SH-SY5Y (cell line): ENCODE measurements around the gene UTS2B.

ENCODE experiments used
- GATA2 ChIP-seq: IDR thresholded peaks from 2 replicates; pipeline ENCODE4 v1.6.1; 2011; ENCODE audit warnings: mild to moderate bottlenecking, low read depth, low read length
- GATA3 ChIP-seq: IDR thresholded peaks from 2 replicates; pipeline ENCODE4 v1.6.1; 2011; ENCODE audit warnings: low read depth, mild to moderate bottlenecking, low read length, moderate library complexity

DNA sequence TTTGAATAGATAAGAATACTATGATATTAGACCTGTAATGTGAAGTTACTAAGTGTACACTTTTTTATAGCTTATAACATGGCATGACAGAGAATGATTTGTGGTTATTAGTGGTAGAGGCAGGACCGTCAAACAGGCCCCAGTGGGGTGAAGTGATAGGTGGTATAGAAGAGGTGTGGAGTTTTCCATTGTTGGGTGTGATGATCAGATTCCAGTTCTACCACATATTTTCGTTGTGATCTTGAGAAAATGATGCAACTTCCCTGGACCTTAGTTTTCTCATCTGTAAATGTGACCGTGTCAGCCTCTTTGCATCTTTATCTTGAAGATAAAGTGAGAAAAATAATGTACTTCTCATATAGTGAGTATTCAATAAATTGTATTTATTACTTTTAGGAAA, 30.3 kb upstream of the UTS2B start:
- TF ChIP-seq GATA2 (no peak), GATA3 (no peak)
